Measurements from ENCODE around the gene EPN1.

Gene EPN1

GRCh38 chr19:55681131-55682092 is 6.4 kb downstream of the EPN1 start:
- no peak for TF ChIP-seq CTCF (IDR thresholded peaks at IDR 0.05; ENCODE audit: low read depth, low read length)
- H3K4me3 ChIP-seq (ENCODE audit: low read depth, low read length), result no peak overlapping the region

- TF ChIP-seq CTCF (IDR thresholded peaks at IDR 0.05; ENCODE audit: low read depth, low read length), result no peak
- H3K4me3 ChIP-seq (ENCODE audit: low read depth, low read length), result no peak overlapping the region
Observed at GRCh38 chr19:55683449-55684261, 8.6 kb downstream of the EPN1 start.

- H3K4me3 ChIP-seq (ENCODE audit: low read depth, low read length), result no peak overlapping the region
- TF ChIP-seq CTCF (IDR thresholded peaks at IDR 0.05; ENCODE audit: low read depth, low read length), result no peak
Observed at GRCh38 chr19:55684946-55685681, 10.1 kb downstream of the EPN1 start.

GRCh38 chr19:55685776-55686175 is 10.8 kb downstream of the EPN1 start:
- TF ChIP-seq CTCF (IDR thresholded peaks at IDR 0.05; ENCODE audit: low read depth, low read length), result no peak
- no peak overlapping the region for H3K4me3 ChIP-seq (ENCODE audit: low read depth, low read length)

GRCh38 chr19:55686311-55687050 is 11.5 kb downstream of the EPN1 start:
- no peak overlapping the region for H3K4me3 ChIP-seq (ENCODE audit: low read depth, low read length)
- TF ChIP-seq CTCF (IDR thresholded peaks at IDR 0.05; ENCODE audit: low read depth, low read length), result no peak

- no peak overlapping the region for H3K4me3 ChIP-seq (ENCODE audit: low read depth, low read length)
- no peak for TF ChIP-seq CTCF (IDR thresholded peaks at IDR 0.05; ENCODE audit: low read depth, low read length)
Observed at GRCh38 chr19:55687281-55688201, 12.5 kb downstream of the EPN1 start.
